ENCODE results near the gene HPD.

The HPD gene

DNA sequence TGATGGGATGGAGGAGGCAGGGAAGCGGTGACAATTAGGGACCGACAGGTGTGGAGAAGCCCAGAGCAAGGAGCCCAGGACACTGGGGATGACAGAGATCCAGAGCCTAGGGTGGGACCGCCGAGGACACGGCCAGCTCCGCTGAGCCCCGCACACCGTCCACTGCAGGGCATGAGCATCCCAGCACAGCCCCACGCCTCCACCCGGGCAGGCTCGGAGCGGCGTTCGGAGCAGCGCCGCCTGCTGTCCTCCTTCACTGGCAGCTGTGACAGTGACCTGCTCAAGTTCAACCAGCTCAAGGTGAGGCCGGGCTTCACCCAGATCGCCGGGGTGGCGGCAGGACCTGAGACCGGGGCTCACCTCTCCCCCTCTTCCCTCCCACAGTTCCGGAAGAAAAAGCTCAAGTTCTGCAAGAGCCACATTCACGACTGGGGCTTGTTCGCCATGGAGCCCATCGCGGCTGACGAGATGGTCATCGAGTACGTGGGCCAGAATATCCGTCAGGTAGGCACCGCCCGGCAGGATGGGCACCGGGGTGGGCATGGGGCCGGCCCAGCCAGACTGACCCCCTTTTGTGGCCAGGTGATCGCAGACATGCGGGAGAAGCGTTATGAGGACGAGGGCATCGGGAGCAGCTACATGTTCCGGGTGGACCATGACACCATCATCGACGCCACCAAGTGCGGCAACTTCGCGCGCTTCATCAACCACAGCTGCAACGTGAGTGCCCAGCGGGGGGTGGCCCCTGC is 31.1 kb downstream of the HPD start:
- FAIRE-seq: no peak

DNA sequence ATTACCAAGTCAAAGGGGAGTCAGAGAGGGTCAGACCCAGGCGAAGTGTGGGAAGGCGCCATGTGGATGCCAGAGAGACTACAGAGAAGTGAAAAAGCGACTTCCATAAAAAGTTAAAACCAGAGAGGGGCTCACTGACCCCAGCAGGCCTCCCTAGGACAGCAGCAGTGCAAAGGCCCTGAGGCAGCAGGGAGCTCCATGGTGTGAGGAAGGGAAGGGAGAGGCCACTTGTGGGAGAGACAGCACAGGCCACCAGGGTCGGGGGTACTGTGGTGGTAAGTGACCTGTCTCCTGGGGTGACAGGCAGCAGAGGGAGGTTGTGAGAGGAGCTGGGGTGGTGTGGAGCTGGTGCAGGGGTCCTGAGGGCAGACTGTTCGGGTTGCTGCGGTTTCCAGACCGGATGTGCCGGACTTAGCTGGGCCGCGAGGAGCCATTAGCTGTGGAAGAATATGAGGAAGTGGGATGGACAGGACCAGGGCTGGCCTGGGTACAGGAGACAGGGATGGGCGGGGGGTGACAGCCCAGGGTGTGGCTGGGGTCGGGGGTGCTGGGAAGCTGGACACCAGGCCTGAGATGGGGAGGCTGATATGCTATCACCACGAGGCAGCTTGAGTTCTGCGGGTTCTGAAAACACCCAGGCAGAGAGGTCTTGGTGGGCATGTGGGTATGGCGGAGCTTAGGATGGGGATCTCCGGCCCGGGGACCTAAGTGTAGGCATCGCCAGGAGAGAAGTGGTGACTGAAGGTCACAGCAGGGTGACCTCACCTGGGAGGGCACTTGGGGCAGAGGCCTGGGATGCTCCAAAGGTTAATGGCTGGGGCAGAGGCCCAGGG is 32.1 kb downstream of the HPD start:
- FAIRE-seq: no peak

DNA sequence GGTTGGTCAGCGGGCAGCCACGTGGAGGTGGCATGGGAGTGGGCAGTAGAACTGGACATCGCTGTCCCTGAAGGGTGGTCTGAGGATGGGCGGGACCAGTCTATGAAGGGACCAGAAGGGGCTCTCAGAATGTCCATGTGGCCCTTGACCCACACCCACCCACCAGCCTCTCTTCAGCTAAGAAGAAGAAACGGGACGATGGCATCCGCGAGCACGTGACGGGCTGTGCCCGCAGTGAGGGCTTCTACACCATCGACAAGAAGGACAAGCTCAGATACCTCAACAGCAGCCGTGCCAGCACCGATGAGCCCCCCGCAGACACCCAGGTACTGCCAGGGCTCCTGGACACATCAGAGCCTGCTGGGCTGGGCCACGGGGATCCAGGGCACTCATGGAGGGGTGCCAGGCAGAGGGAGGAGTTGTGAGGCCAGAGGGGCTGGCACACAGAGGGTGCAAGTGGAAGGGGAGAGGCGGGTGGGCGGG is 33.6 kb downstream of the HPD start:
- FAIRE-seq: no peak

DNA sequence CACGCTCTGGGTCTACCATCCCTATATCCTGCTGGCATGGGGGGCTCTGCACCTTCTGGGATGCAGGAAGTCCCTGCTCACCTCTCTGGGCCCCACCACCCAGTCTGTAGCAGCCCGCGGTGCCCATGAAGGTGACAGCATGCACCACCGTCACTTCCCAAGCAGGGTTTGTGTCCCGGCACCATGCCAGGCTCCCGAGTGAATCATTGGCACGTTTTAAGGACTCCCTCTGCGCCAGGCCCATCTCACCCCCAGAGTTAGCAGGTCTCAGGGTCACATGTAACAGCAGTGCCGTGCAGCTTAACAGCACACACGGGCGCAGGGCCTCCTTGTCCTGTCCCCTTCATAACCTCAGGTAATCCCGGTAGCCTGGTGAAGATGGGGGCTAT is 34.9 kb downstream of the HPD start:
- FAIRE-seq: no peak

DNA sequence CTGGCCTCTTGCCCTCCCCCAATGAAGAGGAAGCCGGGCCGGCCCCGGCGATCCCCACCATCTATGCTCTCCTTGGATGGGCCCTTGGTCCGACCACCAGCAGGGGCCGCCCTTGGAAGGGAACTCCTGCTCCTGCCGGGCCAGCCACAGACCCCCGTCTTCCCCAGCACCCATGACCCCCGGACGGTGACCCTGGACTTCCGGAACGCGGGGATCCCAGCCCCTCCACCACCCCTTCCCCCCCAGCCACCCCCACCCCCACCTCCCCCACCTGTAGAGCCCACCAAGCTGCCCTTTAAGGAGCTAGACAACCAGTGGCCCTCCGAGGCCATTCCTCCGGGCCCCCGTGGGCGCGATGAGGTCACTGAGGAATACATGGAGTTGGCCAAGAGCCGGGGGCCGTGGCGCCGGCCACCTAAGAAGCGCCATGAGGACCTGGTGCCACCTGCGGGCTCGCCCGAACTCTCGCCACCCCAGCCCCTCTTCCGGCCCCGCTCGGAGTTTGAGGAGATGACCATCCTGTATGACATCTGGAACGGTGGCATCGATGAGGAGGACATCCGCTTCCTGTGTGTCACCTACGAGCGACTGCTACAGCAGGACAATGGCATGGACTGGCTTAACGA is 35.4 kb downstream of the HPD start:
- no peak for FAIRE-seq

DNA sequence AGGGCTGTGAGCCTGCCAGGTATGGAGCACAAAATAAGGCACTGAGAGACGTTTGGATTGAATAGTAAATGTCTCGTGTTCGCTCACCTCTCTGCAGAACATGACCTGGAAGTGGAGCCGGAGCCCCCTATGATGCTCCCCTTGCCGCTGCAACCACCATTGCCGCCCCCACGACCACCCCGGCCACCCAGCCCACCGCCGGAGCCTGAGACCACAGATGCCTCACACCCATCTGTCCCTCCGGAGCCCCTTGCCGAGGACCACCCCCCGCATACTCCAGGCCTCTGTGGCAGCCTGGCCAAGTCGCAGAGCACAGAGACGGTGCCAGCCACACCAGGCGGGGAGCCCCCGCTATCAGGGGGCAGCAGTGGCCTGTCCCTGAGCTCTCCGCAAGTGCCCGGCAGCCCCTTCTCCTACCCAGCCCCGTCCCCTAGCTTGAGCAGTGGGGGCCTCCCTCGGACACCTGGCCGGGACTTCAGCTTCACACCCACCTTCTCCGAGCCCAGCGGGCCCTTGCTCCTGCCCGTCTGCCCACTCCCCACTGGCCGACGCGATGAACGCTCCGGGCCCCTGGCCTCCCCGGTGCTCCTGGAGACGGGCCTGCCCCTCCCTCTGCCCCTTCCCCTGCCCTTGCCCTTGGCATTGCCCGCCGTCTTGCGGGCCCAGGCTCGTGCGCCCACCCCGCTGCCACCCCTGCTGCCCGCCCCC is 36.1 kb downstream of the HPD start:
- no peak for FAIRE-seq

DNA sequence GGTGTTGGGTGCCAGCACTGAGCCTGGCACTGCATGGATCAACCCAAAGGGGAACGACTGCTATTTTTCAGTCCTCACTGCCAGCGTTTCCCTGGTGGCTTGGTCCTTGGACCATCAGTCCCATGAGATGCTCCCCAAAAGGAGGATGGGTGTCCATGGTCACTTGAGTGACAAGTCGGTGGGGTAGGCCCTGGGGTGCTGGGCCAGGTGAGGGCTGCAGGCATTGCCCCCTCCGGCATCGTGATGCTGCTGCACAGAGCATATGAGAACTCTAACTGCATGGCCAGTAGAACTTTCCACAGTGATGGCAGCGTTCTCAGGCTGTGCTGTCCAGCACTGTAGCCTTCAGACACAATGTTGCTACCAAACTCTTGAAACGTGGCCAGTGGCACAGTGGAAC is 38.6 kb downstream of the HPD start:
- FAIRE-seq: no peak

DNA sequence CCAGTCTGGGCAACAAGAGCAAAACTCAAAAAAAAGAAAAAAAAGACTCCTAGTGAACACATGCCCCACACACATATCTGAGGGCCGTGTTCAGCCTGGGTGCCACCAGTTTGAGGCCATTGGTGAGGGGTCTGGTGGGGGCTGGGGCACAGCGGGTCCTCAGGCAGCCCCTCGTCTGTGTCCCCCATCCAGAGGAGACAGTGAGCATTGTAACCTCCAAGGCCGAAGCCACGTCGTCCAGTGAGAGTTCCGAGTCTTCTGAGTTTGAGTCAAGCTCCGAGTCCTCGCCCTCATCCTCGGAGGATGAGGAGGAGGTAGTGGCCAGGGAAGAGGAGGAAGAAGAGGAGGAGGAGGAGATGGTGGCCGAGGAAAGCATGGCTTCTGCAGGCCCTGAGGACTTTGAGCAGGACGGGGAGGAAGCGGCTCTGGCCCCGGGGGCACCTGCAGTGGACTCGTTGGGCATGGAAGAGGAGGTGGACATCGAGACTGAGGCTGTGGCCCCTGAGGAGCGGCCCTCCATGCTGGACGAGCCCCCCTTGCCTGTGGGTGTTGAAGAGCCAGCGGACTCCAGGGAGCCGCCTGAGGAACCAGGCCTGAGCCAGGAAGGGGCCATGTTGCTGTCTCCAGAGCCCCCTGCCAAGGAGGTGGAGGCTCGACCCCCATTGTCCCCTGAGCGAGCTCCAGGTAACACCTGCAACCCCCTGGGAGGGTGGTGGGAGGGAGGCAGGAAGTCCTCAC is 39.3 kb downstream of the HPD start:
- no peak for FAIRE-seq

DNA sequence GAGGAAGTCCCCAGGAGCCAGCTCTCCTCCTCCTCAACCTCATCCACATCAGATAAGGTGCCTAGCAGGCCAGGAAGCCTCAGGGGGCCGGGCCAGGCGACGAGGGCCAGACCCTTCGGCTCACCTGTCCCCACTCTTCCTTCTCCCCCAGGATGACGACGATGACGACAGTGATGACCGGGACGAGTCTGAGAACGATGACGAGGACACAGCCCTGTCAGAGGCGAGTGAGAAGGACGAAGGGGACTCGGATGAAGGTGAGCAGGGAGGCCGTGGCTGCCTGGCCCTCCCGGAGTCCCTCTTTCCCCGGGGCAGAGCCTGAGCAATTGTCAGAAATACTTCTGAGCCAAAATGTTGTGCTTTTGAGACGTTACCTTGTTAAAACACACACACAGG is 41.0 kb downstream of the HPD start:
- no peak for FAIRE-seq

DNA sequence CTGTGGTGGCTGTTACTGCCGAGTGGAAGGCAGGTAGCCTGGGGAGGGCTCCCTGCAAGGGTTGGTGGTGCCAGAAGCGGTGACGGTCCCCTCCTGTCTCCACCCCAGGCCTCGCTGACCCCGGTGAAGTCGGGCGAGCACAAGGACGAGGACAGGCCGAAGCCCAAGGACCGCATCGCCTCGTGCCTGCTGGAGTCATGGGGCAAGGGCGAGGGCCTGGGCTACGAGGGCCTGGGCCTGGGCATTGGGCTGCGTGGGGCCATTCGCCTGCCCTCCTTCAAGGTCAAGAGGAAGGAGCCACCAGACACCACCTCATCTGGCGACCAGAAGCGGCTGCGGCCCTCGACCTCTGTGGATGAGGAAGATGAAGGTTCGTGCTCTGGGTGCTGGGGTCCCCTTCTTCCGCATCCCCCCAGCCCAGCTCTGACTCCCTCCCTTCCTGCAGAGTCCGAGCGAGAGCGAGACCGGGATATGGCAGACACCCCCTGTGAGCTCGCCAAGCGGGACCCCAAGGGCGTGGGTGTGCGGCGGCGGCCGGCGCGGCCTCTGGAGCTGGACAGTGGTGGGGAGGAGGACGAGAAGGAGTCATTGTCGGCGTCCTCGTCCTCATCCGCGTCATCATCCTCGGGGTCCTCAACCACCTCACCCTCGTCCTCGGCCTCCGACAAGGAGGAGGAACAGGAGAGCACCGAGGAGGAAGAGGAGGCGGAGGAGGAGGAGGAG is 41.6 kb downstream of the HPD start:
- FAIRE-seq: no peak

DNA sequence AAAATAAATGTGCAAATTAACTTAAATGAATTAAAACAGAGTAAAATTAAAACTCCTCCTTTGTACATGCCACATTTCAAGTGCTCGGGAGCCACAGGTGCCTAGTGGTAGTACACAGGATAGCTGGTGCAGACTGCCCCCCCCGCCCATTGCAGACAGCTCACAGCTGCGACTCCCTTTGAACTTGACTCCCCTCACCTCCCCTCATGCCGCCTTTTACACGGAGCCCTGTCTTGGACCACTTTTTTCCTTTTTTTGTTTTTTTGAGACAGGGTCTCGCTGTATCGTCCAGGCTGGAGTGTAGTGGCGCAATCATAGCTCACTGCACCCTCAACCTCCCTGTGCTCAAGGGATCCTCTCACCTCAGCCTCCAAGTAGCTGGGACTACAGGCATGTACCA is 43.4 kb downstream of the HPD start:
- no peak for FAIRE-seq

DNA sequence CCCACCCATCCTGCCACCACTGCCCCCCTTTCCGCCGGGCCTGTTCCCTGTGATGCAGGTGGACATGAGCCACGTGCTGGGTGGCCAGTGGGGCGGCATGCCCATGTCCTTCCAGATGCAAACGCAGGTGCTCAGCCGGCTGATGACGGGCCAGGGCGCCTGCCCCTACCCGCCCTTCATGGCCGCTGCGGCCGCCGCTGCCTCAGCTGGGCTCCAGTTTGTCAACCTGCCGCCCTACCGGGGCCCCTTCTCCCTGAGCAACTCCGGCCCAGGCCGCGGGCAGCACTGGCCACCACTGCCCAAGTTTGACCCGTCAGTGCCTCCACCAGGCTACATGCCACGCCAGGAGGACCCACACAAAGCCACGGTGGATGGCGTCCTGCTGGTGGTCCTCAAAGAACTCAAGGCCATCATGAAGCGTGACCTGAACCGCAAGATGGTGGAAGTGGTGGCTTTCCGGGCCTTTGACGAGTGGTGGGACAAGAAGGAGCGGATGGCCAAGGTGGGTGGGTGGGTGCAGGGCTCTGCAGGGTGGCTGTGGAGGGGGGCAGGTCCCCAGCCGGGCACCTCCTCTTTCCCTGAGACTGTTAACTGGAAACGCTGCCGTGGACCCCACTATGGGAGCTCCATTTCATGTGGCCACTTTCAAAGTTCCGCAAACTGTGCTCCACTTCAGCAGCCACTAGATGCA is 44.1 kb downstream of the HPD start:
- FAIRE-seq: no peak

DNA sequence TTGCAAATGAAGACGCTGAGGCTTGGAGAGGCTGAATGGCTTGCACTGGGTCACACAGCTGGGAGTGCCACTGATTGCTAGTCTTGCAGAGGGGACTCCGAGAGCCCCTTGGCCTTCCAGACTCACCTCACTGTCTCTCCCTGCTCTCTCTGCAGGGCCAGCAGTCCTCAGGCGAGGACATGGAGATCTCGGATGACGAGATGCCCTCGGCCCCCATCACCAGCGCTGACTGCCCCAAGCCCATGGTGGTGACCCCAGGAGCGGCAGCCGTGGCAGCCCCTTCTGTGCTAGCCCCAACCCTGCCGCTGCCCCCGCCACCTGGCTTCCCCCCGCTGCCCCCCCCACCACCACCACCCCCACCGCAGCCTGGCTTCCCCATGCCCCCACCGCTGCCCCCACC is 44.7 kb downstream of the HPD start:
- FAIRE-seq: no peak

DNA sequence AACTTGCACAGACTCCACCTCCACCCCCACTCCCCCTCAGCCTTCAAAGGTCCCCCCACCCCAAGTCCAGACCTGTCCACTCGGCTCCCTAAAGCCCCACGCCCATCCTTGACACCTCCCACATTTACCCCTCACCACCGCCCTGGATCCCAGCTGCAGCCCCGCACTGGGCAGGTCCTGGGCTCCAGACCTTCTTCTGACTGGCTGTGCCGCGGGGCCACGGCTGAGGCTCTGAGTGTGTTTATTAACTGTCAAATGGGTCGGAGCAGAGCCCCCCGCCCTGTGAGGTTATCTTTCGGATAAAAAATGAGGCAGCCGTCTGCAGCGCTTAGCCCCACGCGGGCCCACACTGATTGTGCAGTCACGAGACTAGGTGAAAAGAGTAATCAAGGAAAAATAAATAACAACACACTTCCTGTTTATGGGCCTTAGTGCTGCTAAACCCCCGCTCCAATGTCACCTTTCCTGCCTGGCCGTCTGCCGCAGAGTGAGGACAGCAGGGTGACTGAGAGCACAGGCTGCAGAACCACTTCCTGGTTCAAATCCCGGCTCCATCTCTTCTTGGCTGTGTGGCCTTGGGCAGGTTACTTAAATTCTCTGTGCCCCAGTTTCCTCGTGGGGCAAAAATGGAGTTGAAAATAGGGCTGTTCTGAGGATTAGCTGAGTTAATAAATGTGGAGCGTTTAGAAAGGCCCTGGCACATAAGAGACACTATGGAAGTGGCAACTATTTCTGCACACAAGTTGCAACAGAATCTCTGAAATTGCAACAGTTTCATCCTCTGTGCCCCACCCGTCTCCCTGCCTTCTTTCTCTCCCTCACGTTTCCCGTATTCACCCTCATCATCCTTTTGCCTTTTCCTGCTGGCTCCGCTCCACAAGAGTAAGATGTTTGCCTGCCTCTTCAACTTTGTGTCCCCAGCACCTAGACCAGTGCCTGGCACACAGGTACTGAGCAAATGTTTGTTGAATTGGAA is 45.5 kb downstream of the HPD start:
- FAIRE-seq: no peak

DNA sequence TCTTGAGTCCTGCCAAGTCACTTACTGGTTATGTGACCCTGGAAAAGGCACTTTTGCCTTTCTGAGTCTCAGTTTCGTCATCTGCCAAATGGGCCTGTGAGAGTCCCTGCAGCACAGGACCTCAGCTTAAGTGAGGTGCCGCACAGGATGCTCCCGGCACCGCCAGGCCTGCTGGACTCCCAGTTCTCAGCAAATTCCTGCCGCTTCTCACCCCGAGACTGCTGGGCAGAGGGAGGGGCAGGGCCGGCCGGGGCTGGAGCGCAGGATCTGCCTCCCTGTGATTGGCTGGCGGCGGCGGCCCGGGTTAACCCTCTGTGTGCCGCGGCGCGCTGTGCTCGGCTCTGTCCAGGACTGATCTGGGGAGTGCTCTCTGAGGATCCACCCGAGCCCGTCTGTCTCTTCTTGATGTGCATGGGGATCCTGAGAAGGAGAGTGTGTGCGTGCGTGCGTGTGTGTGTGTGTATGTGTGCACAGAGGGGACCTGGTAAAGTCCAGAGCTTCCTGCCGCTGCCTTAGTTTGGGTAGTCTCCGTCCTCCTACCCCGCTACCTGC is 46.3 kb downstream of the HPD start:
- FAIRE-seq: peak; percentile 70

DNA sequence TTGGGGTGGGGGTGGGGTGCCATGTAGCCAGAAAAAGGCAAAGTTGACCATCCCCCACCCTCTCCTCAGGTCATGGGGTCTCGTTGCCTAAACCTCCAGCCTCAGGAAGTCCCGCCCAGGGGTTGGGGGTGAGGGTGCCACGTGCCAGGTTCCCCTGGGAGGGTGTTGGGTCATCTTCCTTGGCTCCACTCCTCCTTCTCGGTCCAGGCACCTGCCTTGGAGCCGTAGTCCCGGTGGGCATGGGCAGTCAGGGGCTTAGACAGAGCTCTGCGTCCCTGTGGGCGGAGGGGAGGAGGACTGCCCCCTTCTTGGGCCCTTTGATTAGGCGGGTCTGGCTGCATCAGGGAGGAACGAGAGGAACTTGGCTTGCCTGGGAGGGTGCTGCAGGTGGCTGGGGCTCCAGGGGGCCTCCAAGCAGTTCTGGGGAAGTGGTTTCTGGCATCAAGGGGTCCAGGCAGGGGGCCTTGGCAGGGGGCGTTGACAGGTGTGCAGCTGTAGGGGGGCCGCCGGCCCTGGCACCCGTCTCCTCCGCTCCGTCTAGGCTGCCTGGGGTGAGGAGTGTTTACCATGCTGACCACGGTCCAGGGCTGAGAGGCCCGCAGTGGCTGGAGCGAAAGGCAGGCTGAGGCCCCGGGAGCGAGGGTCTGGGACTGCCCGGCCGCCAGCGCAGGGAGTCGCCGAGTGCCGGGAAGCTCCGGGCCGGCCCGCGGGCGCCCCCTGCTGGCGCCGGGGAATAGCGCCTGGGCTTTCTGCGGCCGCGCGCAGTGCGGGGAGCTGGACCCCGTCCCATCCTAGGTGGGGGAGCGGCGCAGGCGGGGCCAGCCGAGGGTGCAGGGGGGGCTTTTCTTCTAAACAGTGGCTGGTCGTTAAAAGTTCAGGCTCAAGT is 47.0 kb downstream of the HPD start:
- FAIRE-seq: no peak

DNA sequence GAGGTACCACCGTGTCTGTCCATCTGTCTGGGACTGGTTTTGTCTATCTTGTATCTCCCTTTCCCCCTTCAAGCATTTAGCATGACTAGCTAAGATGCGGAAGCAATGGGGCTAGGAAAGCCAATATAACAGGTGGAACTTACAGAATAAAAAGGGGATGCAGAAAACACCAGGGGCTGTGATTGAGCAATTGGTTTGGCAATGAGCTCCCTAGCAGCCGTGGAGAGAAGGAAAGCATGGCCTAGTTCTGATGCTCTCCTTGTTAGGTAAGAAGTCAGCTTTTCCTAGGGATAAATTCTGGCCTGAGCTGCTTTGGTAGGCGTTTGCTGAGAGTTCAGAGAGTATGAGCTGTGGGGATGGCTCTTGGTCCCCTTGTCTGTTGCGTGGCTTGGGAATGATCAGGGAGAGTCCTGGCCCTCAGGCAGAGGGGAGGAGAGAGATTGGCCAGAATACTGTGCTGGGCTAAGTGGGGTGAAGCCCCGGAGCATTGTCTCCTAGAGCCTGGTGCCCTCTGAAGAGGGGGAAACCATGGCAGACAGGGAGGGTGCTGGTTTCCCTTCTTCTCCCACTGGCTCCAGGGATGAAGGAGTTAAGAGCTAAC is 47.7 kb downstream of the HPD start:
- no peak for FAIRE-seq

DNA sequence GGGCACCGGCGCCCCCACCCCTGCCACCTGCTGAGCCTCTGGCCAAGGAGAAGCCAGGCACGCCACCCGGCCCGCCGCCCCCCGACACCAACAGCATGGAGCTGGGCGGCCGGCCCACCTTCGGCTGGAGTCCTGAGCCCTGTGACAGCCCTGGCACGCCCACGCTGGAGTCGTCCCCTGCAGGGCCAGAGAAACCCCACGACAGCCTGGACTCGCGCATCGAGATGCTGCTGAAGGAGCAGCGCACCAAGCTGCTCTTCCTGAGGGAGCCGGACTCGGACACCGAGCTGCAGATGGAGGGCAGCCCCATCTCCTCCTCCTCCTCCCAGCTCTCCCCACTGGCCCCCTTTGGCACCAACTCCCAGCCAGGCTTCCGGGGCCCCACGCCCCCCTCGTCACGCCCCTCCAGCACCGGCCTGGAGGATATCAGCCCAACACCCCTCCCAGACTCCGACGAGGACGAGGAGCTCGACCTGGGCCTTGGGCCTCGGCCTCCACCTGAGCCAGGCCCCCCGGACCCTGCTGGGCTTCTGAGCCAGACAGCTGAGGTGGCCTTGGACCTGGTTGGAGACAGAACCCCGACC is 48.3 kb downstream of the HPD start:
- no peak for FAIRE-seq

All from G401.6 (cell line).